HG02798 (cell line): Measurements from ENCODE around the gene ADAMTS12.
"Not testable (repeated sequence)": the region's sequence is repeated elsewhere in the genome, so short reads cannot be mapped to it uniquely, and the experiment has no call there.

Experiments
- ATAC-seq: cut with Tn5 transposase; IDR thresholded peaks from one replicate; pipeline ENCODE4 v1.9.1; 2021; ENCODE audit warnings: mild to moderate bottlenecking; ENCODE audit not compliant: unreplicated experiment, poor library complexity

ADAMTS12 gene

GRCh38 chr5:33556330-33557328 lies 335.2 kb downstream of the ADAMTS12 start:
- no peak for ATAC-seq

- ATAC-seq: no peak
Measured at GRCh38 chr5:33549982-33550567, 341.7 kb downstream of the ADAMTS12 start.

GRCh38 chr5:33539790-33540189 lies 352.0 kb downstream of the ADAMTS12 start:
- not testable (repeated sequence) for ATAC-seq

- no peak for ATAC-seq
Measured at GRCh38 chr5:33539212-33539611, 352.6 kb downstream of the ADAMTS12 start.

GRCh38 chr5:33538201-33538600 lies 353.6 kb downstream of the ADAMTS12 start:
- no peak for ATAC-seq

- no peak for ATAC-seq
Measured at GRCh38 chr5:33537240-33537639, 354.6 kb downstream of the ADAMTS12 start.

- ATAC-seq: no peak
Measured at GRCh38 chr5:33536802-33537201, 355.0 kb downstream of the ADAMTS12 start.

- no peak for ATAC-seq
Measured at GRCh38 chr5:33531824-33532223, 360.0 kb downstream of the ADAMTS12 start.

- no peak for ATAC-seq
Measured at GRCh38 chr5:33531037-33531298, 360.8 kb downstream of the ADAMTS12 start.

GRCh38 chr5:33530183-33531036 lies 361.4 kb downstream of the ADAMTS12 start:
- no peak for ATAC-seq

- no peak for ATAC-seq
Measured at GRCh38 chr5:33527696-33528095, 364.1 kb downstream of the ADAMTS12 start.

GRCh38 chr5:33526755-33527154 lies 365.0 kb downstream of the ADAMTS12 start:
- ATAC-seq: no peak

- no peak for ATAC-seq
Measured at GRCh38 chr5:33524476-33524875, 367.3 kb downstream of the ADAMTS12 start.

- ATAC-seq: no peak
Measured at GRCh38 chr5:33523208-33523771, 368.5 kb downstream of the ADAMTS12 start.

- no peak for ATAC-seq
Measured at GRCh38 chr5:33516421-33516820, 375.4 kb downstream of the ADAMTS12 start.

- not testable (repeated sequence) for ATAC-seq
Measured at GRCh38 chr5:33515366-33515765, 376.4 kb downstream of the ADAMTS12 start.

- no peak for ATAC-seq
Measured at GRCh38 chr5:33513462-33514185, 378.2 kb downstream of the ADAMTS12 start.

GRCh38 chr5:33509036-33509435 lies 382.8 kb downstream of the ADAMTS12 start:
- no peak for ATAC-seq

- no peak for ATAC-seq
Measured at GRCh38 chr5:33507426-33507825, 384.4 kb downstream of the ADAMTS12 start.

- no peak for ATAC-seq
Measured at GRCh38 chr5:33504570-33504969, 387.2 kb downstream of the ADAMTS12 start.
